Measurements from ENCODE around the gene ZFP57. TPM values are rescaled to one million over a fixed set of nuclear protein-coding genes. Genes with fewer than 3 reads are reported as not detected.
A peak's percentile ranks its signal among the peaks of the same experiment; 100 is the strongest.

The ZFP57 gene
- total RNA-seq, 6 experiments from 2014 or later = not detected

GRCh38 chr6:29656798-29657197 lies 24.2 kb downstream of the ZFP57 start, which contains the start of gene MOG:
TSS of gene MOG (plus strand) at chr6:29657092. CDS start at chr6:29657210, 118 bp downstream.
- Mint-ChIP-seq H3K27me3 (ENCODE audit: insufficient read depth) (peaks cover 32% of the 10 kb centered on the region), H3K4me1 (ENCODE audit: low read depth) (no peaks in the 10 kb centered on the region), H3K36me3 (ENCODE audit: low read depth) (no peaks in the 10 kb centered on the region), H3K9me3 (no peaks in the 10 kb centered on the region), H3K27ac (no peak within 1 kb of the TSS), H3K4me3 (no peak within 1 kb of the TSS)
- TF ChIP-seq CTCF (IDR thresholded peaks at IDR 0.05) = no peak
- no peak for DNase-seq

- Mint-ChIP-seq H3K4me3 (no peak overlapping the region), H3K27me3 (ENCODE audit: insufficient read depth) (peaks cover 32% of the 10 kb centered on the region), H3K27ac (no peak overlapping the region), H3K4me1 (ENCODE audit: low read depth) (peaks cover 5% of the 10 kb centered on the region; the same call in 1 of the 2 replicates), H3K9me3 (no peaks in the 10 kb centered on the region), H3K36me3 (ENCODE audit: low read depth) (no peaks in the 10 kb centered on the region)
- DNase-seq = no peak
- TF ChIP-seq CTCF (IDR thresholded peaks at IDR 0.05) = no peak
Measured at GRCh38 chr6:29656157-29656556, 24.8 kb downstream of the ZFP57 start.

GRCh38 chr6:29655658-29656057 lies 25.3 kb downstream of the ZFP57 start:
- no peak overlapping the region for H3K4me3 Mint-ChIP-seq
- TF ChIP-seq CTCF (IDR thresholded peaks at IDR 0.05) = no peak
- no peak for DNase-seq
- H3K27me3 Mint-ChIP-seq (ENCODE audit: insufficient read depth) = peaks cover 29% of the 10 kb centered on the region
- no peaks in the 10 kb centered on the region for H3K36me3 Mint-ChIP-seq (ENCODE audit: low read depth)
- H3K9me3 Mint-ChIP-seq = no peaks in the 10 kb centered on the region
- no peak overlapping the region for H3K27ac Mint-ChIP-seq
- peaks cover 5% of the 10 kb centered on the region; the same call in 1 of the 2 replicates for H3K4me1 Mint-ChIP-seq (ENCODE audit: low read depth)

- TF ChIP-seq CTCF (IDR thresholded peaks at IDR 0.05) = peak; percentile 94
- Mint-ChIP-seq H3K4me1 (ENCODE audit: low read depth) (peaks cover 5% of the 10 kb centered on the region; the same call in 1 of the 2 replicates), H3K27me3 (ENCODE audit: insufficient read depth) (peaks cover 20% of the 10 kb centered on the region), H3K9me3 (no peaks in the 10 kb centered on the region), H3K4me3 (no peak overlapping the region), H3K36me3 (ENCODE audit: low read depth) (no peaks in the 10 kb centered on the region), H3K27ac (no peak overlapping the region)
- peak; percentile 57 for DNase-seq
Measured at GRCh38 chr6:29653452-29654038, 27.4 kb downstream of the ZFP57 start.

GRCh38 chr6:29652198-29652584 lies 28.8 kb downstream of the ZFP57 start:
- H3K27ac Mint-ChIP-seq = no peak overlapping the region
- TF ChIP-seq CTCF (IDR thresholded peaks at IDR 0.05) = no peak
- DNase-seq = no peak
- peaks cover 5% of the 10 kb centered on the region; the same call in 1 of the 2 replicates for H3K4me1 Mint-ChIP-seq (ENCODE audit: low read depth)
- peaks cover 9% of the 10 kb centered on the region; the same call in 1 of the 2 replicates for H3K27me3 Mint-ChIP-seq (ENCODE audit: insufficient read depth)
- no peaks in the 10 kb centered on the region for H3K9me3 Mint-ChIP-seq
- no peaks in the 10 kb centered on the region for H3K36me3 Mint-ChIP-seq (ENCODE audit: low read depth)
- no peak overlapping the region for H3K4me3 Mint-ChIP-seq

All from HFFc6 (cell line).